Kidney capillary endothelial cell (primary cell): Measurements from ENCODE around the gene RETREG1.
"Not testable (repeated sequence)": the region's sequence is repeated elsewhere in the genome, so short reads cannot be mapped to it uniquely, and the experiment has no call there.

Experiments
- DNase-seq: peaks from one replicate; pipeline ENCODE4 v3.0.0-alpha.2; 2018; ENCODE audit warnings: low spot score

Gene RETREG1

GRCh38 chr5:16554110-16554509 lies 62.7 kb downstream of the RETREG1 start:
- DNase-seq: no peak

- DNase-seq: peak; percentile 51
Observed at GRCh38 chr5:16552666-16553343, 64.0 kb downstream of the RETREG1 start.

GRCh38 chr5:16551628-16552027 lies 65.2 kb downstream of the RETREG1 start:
- DNase-seq: no peak

- DNase-seq: peak; percentile 54
Observed at GRCh38 chr5:16550316-16550952, 66.4 kb downstream of the RETREG1 start.

GRCh38 chr5:16549491-16550206 lies 67.1 kb downstream of the RETREG1 start:
- no peak for DNase-seq

- DNase-seq: no peak
Observed at GRCh38 chr5:16548812-16549211, 68.0 kb downstream of the RETREG1 start.

GRCh38 chr5:16548115-16548514 lies 68.7 kb downstream of the RETREG1 start:
- DNase-seq: no peak

GRCh38 chr5:16547200-16547842 lies 69.5 kb downstream of the RETREG1 start:
- no peak for DNase-seq

GRCh38 chr5:16546732-16547131 lies 70.1 kb downstream of the RETREG1 start:
- DNase-seq: no peak

GRCh38 chr5:16544607-16545374 lies 72.0 kb downstream of the RETREG1 start:
- DNase-seq: no peak

- not testable (repeated sequence) for DNase-seq
Observed at GRCh38 chr5:16543206-16543605, 73.6 kb downstream of the RETREG1 start.

- DNase-seq: no peak
Observed at GRCh38 chr5:16542236-16542635, 74.6 kb downstream of the RETREG1 start.

GRCh38 chr5:16541592-16541991 lies 75.2 kb downstream of the RETREG1 start:
- DNase-seq: not testable (repeated sequence)

GRCh38 chr5:16540421-16540820 lies 76.4 kb downstream of the RETREG1 start:
- DNase-seq: no peak

GRCh38 chr5:16539169-16539666 lies 77.6 kb downstream of the RETREG1 start:
- DNase-seq: no peak

GRCh38 chr5:16538006-16538405 lies 78.8 kb downstream of the RETREG1 start:
- no peak for DNase-seq

GRCh38 chr5:16536818-16537217 lies 80.0 kb downstream of the RETREG1 start:
- no peak for DNase-seq

- no peak for DNase-seq
Observed at GRCh38 chr5:16536246-16536645, 80.6 kb downstream of the RETREG1 start.

GRCh38 chr5:16534280-16534679 lies 82.5 kb downstream of the RETREG1 start:
- DNase-seq: no peak

- DNase-seq: no peak
Observed at GRCh38 chr5:16531063-16531648, 85.6 kb downstream of the RETREG1 start.

- no peak for DNase-seq
Observed at GRCh38 chr5:16529306-16529705, 87.5 kb downstream of the RETREG1 start.
